Adrenal gland (tissue), 12 donors: ENCODE measurements around the gene PLSCR3. TPM values are rescaled to one million over a fixed set of nuclear protein-coding genes. Genes with fewer than 3 reads are reported as not detected.

Experiments
- polyA plus RNA-seq, 3 donors: library from polyadenylated mRNA; stranded (reverse); fragments of 200-250 nt in 2 of 3; fragments of 350-450 nt in 1 of 3; fragmentation: Illumina TruSeq in 1 of 3; extraction: RNeasy Lipid Tissue Mini Kit (QIAGEN cat#74804) in 1 of 3; gene quantifications; one replicate each; pipeline ENCODE4 v1.2.3, GENCODE V29; 2013 to 2014
- total RNA-seq, 9 donors: library from RNA; depleted of rRNA in 4 of 9; stranded (reverse); fragments of >200 nt in 4 of 9; fragments of 120-200 nt in 1 of 9; fragmentation: NEBNext Ultra II Directional in 1 of 9; extraction: Animal tissue kit (Norgen Biotek cat#: 25700) in 1 of 9; gene quantifications; one replicate each; pipeline versions ENCODE4 v1.1.0 to v1.2.4, GENCODE V29; 2013 to 2023
- donor health status: healthy with polysubstance abuse.
- donor health status: Bipolar disorder and iron deficiency.
- donor health status: DM: yes; HTN: yes; CAD: no.
- donor health status: DM: no; HTN: no; CAD: no.
- donor health status: DM: no; HTN: no; CAD: no.
- donor health status: DM: yes; HTN: yes; CAD: no.

Gene PLSCR3
- total and polyA plus RNA-seq, 12 donors: 7.7 to 42.5 (median 27.9) TPM

Other genes starting within 250 kb of the PLSCR3 start
Only the 30 nearest of the 38 such genes appear.
- 1,000 to 10,000 TPM in 8 of 9 donors, 100 to 1,000 TPM in 1; 961 to 2,378 (median 1,747) TPM for gene ACADVL, start 174.6 kb downstream of the PLSCR3 start, total RNA-seq
- gene ACADVL, start 174.6 kb downstream of the PLSCR3 start, polyA plus RNA-seq: 1,000 to 10,000 TPM in 2 of 3 donors, 100 to 1,000 TPM in 1; 972 to 6,098 (median 5,777) TPM
- gene DVL2, start 160.0 kb downstream of the PLSCR3 start, total RNA-seq: 10 to 100 TPM; 25.2 to 87.2 (median 44.8) TPM
- gene DVL2, start 160.0 kb downstream of the PLSCR3 start, polyA plus RNA-seq: 10 to 100 TPM; 11.8 to 80.9 (median 19.2) TPM
- 100 to 1,000 TPM in 1 of 9 donors, 10 to 100 TPM in 8; 33.5 to 141 (median 66.8) TPM for gene PHF23, start 155.1 kb downstream of the PLSCR3 start, total RNA-seq
- gene PHF23, start 155.1 kb downstream of the PLSCR3 start, polyA plus RNA-seq: 10 to 100 TPM; 28.0 to 80.3 (median 49.6) TPM
- gene GABARAP, start 152.1 kb downstream of the PLSCR3 start, total RNA-seq: 1,000 to 10,000 TPM in 1 of 9 donors, 100 to 1,000 TPM in 8; 195 to 1,049 (median 833) TPM
- 1,000 to 10,000 TPM in 2 of 3 donors, 100 to 1,000 TPM in 1; 694 to 1,285 (median 1,047) TPM for gene GABARAP, start 152.1 kb downstream of the PLSCR3 start, polyA plus RNA-seq
- 100 to 1,000 TPM in 5 of 9 donors, 10 to 100 TPM in 4; 30.3 to 144 (median 125) TPM for gene CTDNEP1, start 142.8 kb downstream of the PLSCR3 start, total RNA-seq
- 100 to 1,000 TPM in 1 of 3 donors, 10 to 100 TPM in 2; 67.9 to 177 (median 84.4) TPM for gene CTDNEP1, start 142.8 kb downstream of the PLSCR3 start, polyA plus RNA-seq
- 10 to 100 TPM; 28.0 to 82.7 (median 58.8) TPM for gene ELP5, start 142.3 kb downstream of the PLSCR3 start, total RNA-seq
- 10 to 100 TPM; 39.0 to 96.5 (median 77.4) TPM for gene ELP5, start 142.3 kb downstream of the PLSCR3 start, polyA plus RNA-seq
- gene CLDN7, start 132.0 kb downstream of the PLSCR3 start, total RNA-seq: 10 to 100 TPM in 4 of 9 donors, 1 to 10 TPM in 5; 2.0 to 35.6 (median 7.0) TPM
- 1 to 10 TPM; 1.6 to 9.7 (median 5.3) TPM for gene CLDN7, start 132.0 kb downstream of the PLSCR3 start, polyA plus RNA-seq
- 10 to 100 TPM in 4 of 9 donors, 1 to 10 TPM in 5; 1.8 to 30.0 (median 7.8) TPM for gene SLC2A4, start 112.8 kb downstream of the PLSCR3 start, total RNA-seq
- 10 to 100 TPM in 1 of 3 donors, 1 to 10 TPM in 1, under 1 TPM in 1; 0.75 to 12.7 (median 5.6) TPM for gene SLC2A4, start 112.8 kb downstream of the PLSCR3 start, polyA plus RNA-seq
- gene YBX2, start 99.9 kb downstream of the PLSCR3 start, total RNA-seq: under 1 TPM in 4 of 9 donors, not detected in 5; 0.06 to 0.28 (median 0.09) TPM
- gene YBX2, start 99.9 kb downstream of the PLSCR3 start, polyA plus RNA-seq: 1 to 10 TPM in 1 of 3 donors, under 1 TPM in 1, not detected in 1; 0.88 to 1.4 TPM
- gene EIF5A, start 86.9 kb downstream of the PLSCR3 start, total RNA-seq: 100 to 1,000 TPM; 110 to 666 (median 262) TPM
- gene EIF5A, start 86.9 kb downstream of the PLSCR3 start, polyA plus RNA-seq: 100 to 1,000 TPM; 469 to 594 (median 589) TPM
- 100 to 1,000 TPM in 5 of 9 donors, 10 to 100 TPM in 4; 69.1 to 124 (median 100) TPM for gene GPS2, start 79.2 kb downstream of the PLSCR3 start, total RNA-seq
- gene GPS2, start 79.2 kb downstream of the PLSCR3 start, polyA plus RNA-seq: 100 to 1,000 TPM; 167 to 196 (median 191) TPM
- 10 to 100 TPM; 10.4 to 46.9 (median 25.0) TPM for gene NEURL4, start 65.2 kb downstream of the PLSCR3 start, total RNA-seq
- gene NEURL4, start 65.2 kb downstream of the PLSCR3 start, polyA plus RNA-seq: 100 to 1,000 TPM in 1 of 3 donors, 10 to 100 TPM in 1, 1 to 10 TPM in 1; 8.7 to 111 (median 45.5) TPM
- gene ACAP1, start 58.0 kb downstream of the PLSCR3 start, total RNA-seq: 10 to 100 TPM in 4 of 9 donors, 1 to 10 TPM in 5; 2.9 to 54.7 (median 9.7) TPM
- 10 to 100 TPM in 2 of 3 donors, 1 to 10 TPM in 1; 2.1 to 54.1 (median 21.9) TPM for gene ACAP1, start 58.0 kb downstream of the PLSCR3 start, polyA plus RNA-seq
- gene KCTD11, start 42.4 kb downstream of the PLSCR3 start, total RNA-seq: 10 to 100 TPM in 6 of 9 donors, 1 to 10 TPM in 3; 6.8 to 13.8 (median 11.5) TPM
- gene KCTD11, start 42.4 kb downstream of the PLSCR3 start, polyA plus RNA-seq: 1 to 10 TPM; 5.2 to 10.0 (median 7.1) TPM
- not detected for gene TMEM95, start 39.4 kb downstream of the PLSCR3 start, total RNA-seq
- not detected for gene TMEM95, start 39.4 kb downstream of the PLSCR3 start, polyA plus RNA-seq
- 1 to 10 TPM in 7 of 9 donors, under 1 TPM in 2; 0.06 to 8.7 (median 2.1) TPM for gene TNK1, start 13.4 kb downstream of the PLSCR3 start, total RNA-seq
- gene TNK1, start 13.4 kb downstream of the PLSCR3 start, polyA plus RNA-seq: 1 to 10 TPM in 2 of 3 donors, under 1 TPM in 1; 0.13 to 3.9 (median 1.6) TPM
- gene TMEM256, start 9.6 kb upstream of the PLSCR3 start, total RNA-seq: 100 to 1,000 TPM in 3 of 9 donors, 10 to 100 TPM in 6; 52.9 to 205 (median 92.4) TPM
- 100 to 1,000 TPM in 2 of 3 donors, 10 to 100 TPM in 1; 48.5 to 334 (median 254) TPM for gene TMEM256, start 9.6 kb upstream of the PLSCR3 start, polyA plus RNA-seq
- 10 to 100 TPM in 6 of 9 donors, 1 to 10 TPM in 3; 2.8 to 34.8 (median 14.4) TPM for gene NLGN2, start 13.3 kb upstream of the PLSCR3 start, total RNA-seq
- 10 to 100 TPM in 2 of 3 donors, 1 to 10 TPM in 1; 7.7 to 44.6 (median 28.1) TPM for gene NLGN2, start 13.3 kb upstream of the PLSCR3 start, polyA plus RNA-seq
- not detected for gene SPEM1, start 25.8 kb upstream of the PLSCR3 start, total RNA-seq
- not detected for gene SPEM1, start 25.8 kb upstream of the PLSCR3 start, polyA plus RNA-seq
- not detected for gene SPEM2, start 31.1 kb upstream of the PLSCR3 start, total RNA-seq
- gene SPEM2, start 31.1 kb upstream of the PLSCR3 start, polyA plus RNA-seq: not detected
- gene SPEM3, start 34.3 kb upstream of the PLSCR3 start, total RNA-seq: not detected
- not detected for gene SPEM3, start 34.3 kb upstream of the PLSCR3 start, polyA plus RNA-seq
- gene TMEM102, start 40.9 kb upstream of the PLSCR3 start, total RNA-seq: 10 to 100 TPM in 4 of 9 donors, 1 to 10 TPM in 5; 5.7 to 26.6 (median 8.8) TPM
- 1 to 10 TPM; 2.1 to 8.7 (median 6.6) TPM for gene TMEM102, start 40.9 kb upstream of the PLSCR3 start, polyA plus RNA-seq
- gene FGF11, start 45.0 kb upstream of the PLSCR3 start, total RNA-seq: 10 to 100 TPM; 12.1 to 76.7 (median 23.4) TPM
- 10 to 100 TPM; 10.2 to 33.2 (median 19.2) TPM for gene FGF11, start 45.0 kb upstream of the PLSCR3 start, polyA plus RNA-seq
- gene CHRNB1, start 50.5 kb upstream of the PLSCR3 start, total RNA-seq: 10 to 100 TPM; 18.7 to 56.3 (median 37.9) TPM
- 10 to 100 TPM; 32.2 to 40.8 (median 32.9) TPM for gene CHRNB1, start 50.5 kb upstream of the PLSCR3 start, polyA plus RNA-seq
- gene ZBTB4, start 85.1 kb upstream of the PLSCR3 start, total RNA-seq: 100 to 1,000 TPM in 1 of 9 donors, 10 to 100 TPM in 8; 16.6 to 111 (median 75.3) TPM
- 10 to 100 TPM; 30.0 to 59.6 (median 54.6) TPM for gene ZBTB4, start 85.1 kb upstream of the PLSCR3 start, polyA plus RNA-seq
- not detected for gene SLC35G6, start 86.9 kb upstream of the PLSCR3 start, total RNA-seq
- under 1 TPM in 1 of 3 donors, not detected in 2; 0.24 TPM for gene SLC35G6, start 86.9 kb upstream of the PLSCR3 start, polyA plus RNA-seq
- gene POLR2A, start 89.8 kb upstream of the PLSCR3 start, total RNA-seq: 100 to 1,000 TPM in 5 of 9 donors, 10 to 100 TPM in 4; 34.9 to 172 (median 117) TPM
- gene POLR2A, start 89.8 kb upstream of the PLSCR3 start, polyA plus RNA-seq: 10 to 100 TPM; 19.3 to 80.4 (median 58.7) TPM
- 100 to 1,000 TPM in 2 of 9 donors, 10 to 100 TPM in 6, 1 to 10 TPM in 1; 3.3 to 134 (median 52.8) TPM for gene TNFSF12, start 154.5 kb upstream of the PLSCR3 start, total RNA-seq
- 10 to 100 TPM; 18.8 to 70.8 (median 65.6) TPM for gene TNFSF12, start 154.5 kb upstream of the PLSCR3 start, polyA plus RNA-seq
- gene TNFSF13, start 164.2 kb upstream of the PLSCR3 start, total RNA-seq: 10 to 100 TPM in 8 of 9 donors, under 1 TPM in 1; 1.00 to 75.2 (median 43.7) TPM
- gene TNFSF13, start 164.2 kb upstream of the PLSCR3 start, polyA plus RNA-seq: 10 to 100 TPM; 19.4 to 39.1 (median 25.2) TPM
- gene SENP3, start 167.4 kb upstream of the PLSCR3 start, total RNA-seq: 10 to 100 TPM; 28.4 to 55.3 (median 44.2) TPM
- gene SENP3, start 167.4 kb upstream of the PLSCR3 start, polyA plus RNA-seq: 10 to 100 TPM; 29.0 to 72.4 (median 38.4) TPM